OCI-LY7 (cell line): ENCODE data around the gene CMTM1. TPM values are rescaled to one million over a fixed set of nuclear protein-coding genes. Genes with fewer than 3 reads are reported as not detected.

Source experiments
- BruUV-seq: library from RNA; stranded (reverse); fragments of 400-500 nt; replicated peaks from 2 replicates; lab custom pipeline; 2021; lab: Mats Ljungman, UMichigan
- CTCF ChIA-PET: fragments of 300-600 bp; sonication (Branson Sonifier 250); formaldehyde crosslinking; loops from one replicate; lab custom pipeline; 2022; ENCODE audit warnings: antibody characterized with exemption; ENCODE audit not compliant: unreplicated experiment; lab: Charles Lee
- POLR2A ChIA-PET: fragments of 300-600 bp; sonication (Branson Sonifier 250); formaldehyde crosslinking; loops from one replicate; lab custom pipeline; 2022; ENCODE audit warnings: antibody characterized with exemption; lab: Charles Lee
- DNase-seq: peaks from one replicate; pipeline ENCODE4 v3.0.0-alpha.2; 2015; ENCODE audit warnings: low spot score
- H2AFZ ChIP-seq: fragments of 200-600 bp; sonication (generic), shearing (Covaris generic); 2 replicates; pipeline ENCODE4 v1.6.1; 2014; ENCODE audit warnings: mild to moderate bottlenecking, antibody characterized with exemption, low read length, moderate library complexity
- H3K27ac ChIP-seq: fragments of 200-600 bp; sonication (generic); 2 replicates; pipeline ENCODE4 v1.5.1; 2014; ENCODE audit warnings: mixed run types, low read depth, mild to moderate bottlenecking, moderate library complexity, low read length, inconsistent platforms; ENCODE audit not compliant: poor library complexity, severe bottlenecking
- H3K36me3 ChIP-seq: fragments of 200-600 bp; sonication (generic); 2 replicates; pipeline ENCODE4 v1.6.1; 2014; ENCODE audit warnings: mild to moderate bottlenecking, antibody characterized with exemption, low read length, moderate library complexity, mixed read lengths; ENCODE audit not compliant: insufficient read depth
- H3K4me1 ChIP-seq: fragments of 200-600 bp; sonication (generic); 2 replicates; pipeline ENCODE4 v1.5.1; 2014; ENCODE audit warnings: mild to moderate bottlenecking, low read length; ENCODE audit not compliant: insufficient read depth, poor library complexity, severe bottlenecking
- H3K4me2 ChIP-seq: fragments of 200-600 bp; sonication (generic); 2 replicates; pipeline ENCODE4 v1.6.1; 2014; ENCODE audit warnings: mild to moderate bottlenecking, low read length
- H3K4me3 ChIP-seq: fragments of 200-600 bp; sonication (generic); 2 replicates; pipeline ENCODE4 v1.5.1; 2014; ENCODE audit warnings: mild to moderate bottlenecking, low read depth, low read length; ENCODE audit not compliant: poor library complexity, severe bottlenecking
- H3K79me2 ChIP-seq: fragments of 200-600 bp; sonication (generic); 2 replicates; pipeline ENCODE4 v1.6.1; 2016; ENCODE audit warnings: low read depth, mild to moderate bottlenecking, low read length, moderate library complexity, mixed read lengths; ENCODE audit not compliant: insufficient read depth
- H3K9me2 ChIP-seq: fragments of 200-600 bp; sonication (generic); 2 replicates; pipeline ENCODE4 v1.6.1; 2016; ENCODE audit warnings: mild to moderate bottlenecking, low read length, mixed read lengths; ENCODE audit not compliant: insufficient read depth
- H3K9me3 ChIP-seq: fragments of 200-600 bp; sonication (generic); 2 replicates; pipeline ENCODE4 v1.6.1; 2014; ENCODE audit warnings: mild to moderate bottlenecking, mixed run types, low read length, mixed read lengths
- H4K20me1 ChIP-seq: fragments of 200-600 bp; sonication (generic); 2 replicates; pipeline ENCODE4 v1.6.1; 2014; ENCODE audit warnings: mild to moderate bottlenecking, antibody characterized with exemption, low read length, moderate library complexity, mixed read lengths; ENCODE audit not compliant: insufficient read depth
- CTCF ChIP-seq: fragments of 200-600 bp; sonication (generic); conservative IDR thresholded peaks from 2 replicates; pipeline ENCODE4 v1.5.1; 2014; ENCODE audit warnings: mild to moderate bottlenecking, antibody characterized with exemption, low read length, moderate library complexity, mixed read lengths
- EZH2phosphoT487 ChIP-seq: fragments of 200-600 bp; sonication (generic); IDR thresholded peaks from 2 replicates; pipeline ENCODE4 v1.6.1; 2018; ENCODE audit warnings: low read depth, borderline replicate concordance, mild to moderate bottlenecking, mixed run types, antibody characterized with exemption, low read length, moderate library complexity, mixed read lengths
- intact Hi-C: fragments of 100-400 bp; cut with micrococcal nuclease; formaldehyde crosslinking; loops from one replicate; pipeline ENCODE4 v1.10.0; 2022; ENCODE audit not compliant: unreplicated experiment
- total RNA-seq, 2 experiments: library from RNA; depleted of rRNA in 1 of 2; stranded (reverse); fragments of >200 nt in 1 of 2; shearing (Covaris generic) in 1 of 2; gene quantifications; 2 replicates each; pipeline ENCODE4 v1.2.3, GENCODE V29; 2014 to 2022

The CMTM1 gene
- total RNA-seq, 2 experiments from 2014 or later = 8.5 to 10.6 TPM

GRCh38 chr16:66616592-66616991 lies 50.4 kb downstream of the CMTM1 start:
- no peak overlapping the region for H3K4me3 ChIP-seq
- BruUV-seq = no TSS peak
- peaks cover 20% of the 10 kb centered on the region; the same call in 1 of the 2 replicates for H3K36me3 ChIP-seq
- no peaks in the 10 kb centered on the region for H3K9me2 ChIP-seq
- DNase-seq = no peak
- no peak overlapping the region for H3K4me2 ChIP-seq
- ChIA-PET POLR2A (no interaction called here), CTCF (no interaction called here)
- no peaks in the 10 kb centered on the region for H4K20me1 ChIP-seq
- peaks cover 27% of the 10 kb centered on the region for H3K4me1 ChIP-seq
- TF ChIP-seq CTCF (no peak), EZH2phosphoT487 (no peak)
- no peaks in the 10 kb centered on the region for H3K79me2 ChIP-seq
- no peaks in the 10 kb centered on the region for H3K9me3 ChIP-seq
- no peak overlapping the region for H3K27ac ChIP-seq
- no peak overlapping the region for H2AFZ ChIP-seq
- intact Hi-C loops = loop anchor here (5.0 kb wide), 1 partner anchor 136 kb away; the partner anchor contains the start of gene DYNC1LI2

GRCh38 chr16:66617010-66617434 lies 50.8 kb downstream of the CMTM1 start:
- no TSS peak for BruUV-seq
- Histone ChIP-seq H3K4me3 (no peak overlapping the region), H4K20me1 (no peaks in the 10 kb centered on the region), H3K4me1 (peaks cover 27% of the 10 kb centered on the region), H3K27ac (no peak overlapping the region), H3K9me2 (no peaks in the 10 kb centered on the region), H3K9me3 (no peaks in the 10 kb centered on the region), H3K4me2 (no peak overlapping the region), H3K36me3 (peaks cover 16% of the 10 kb centered on the region; the same call in 1 of the 2 replicates), H2AFZ (no peak overlapping the region), H3K79me2 (no peaks in the 10 kb centered on the region)
- no peak for DNase-seq
- no peak for TF ChIP-seq EZH2phosphoT487
- TF ChIP-seq CTCF = no peak
- intact Hi-C loops = loop anchor here (5.0 kb wide), 1 partner anchor 135 kb away; the partner anchor contains the start of gene DYNC1LI2
- ChIA-PET CTCF (no interaction called here), POLR2A (interaction anchor here (0.5 to 0.9 kb wide), 2 partner anchors 66 to 73 kb away, joined by 3 read pairs; no protein-coding TSS in a partner anchor)

- no peak overlapping the region for H3K4me2 ChIP-seq
- intact Hi-C loops = loop anchor here (5.0 kb wide), 1 partner anchor 135 kb away; the partner anchor contains the start of gene DYNC1LI2
- ChIA-PET CTCF (interaction anchor here (1.3 kb wide), 1 partner anchor 10 kb away, joined by 4 read pairs; no protein-coding TSS in a partner anchor), POLR2A (interaction anchor here (0.5 to 1.5 kb wide), 6 partner anchors 11 to 312 kb away, joined by 3 to 4 read pairs (median 3); no protein-coding TSS in a partner anchor)
- no peak overlapping the region for H3K27ac ChIP-seq
- no peak overlapping the region for H3K4me3 ChIP-seq
- H2AFZ ChIP-seq = no peak overlapping the region; the same call in 1 of the 2 replicates
- peaks cover 27% of the 10 kb centered on the region for H3K4me1 ChIP-seq
- TF ChIP-seq EZH2phosphoT487 (no peak), CTCF (no peak)
- H3K9me3 ChIP-seq = no peaks in the 10 kb centered on the region
- DNase-seq = no peak
- peaks cover 10% of the 10 kb centered on the region; the same call in 1 of the 2 replicates for H3K36me3 ChIP-seq
- no TSS peak for BruUV-seq
- no peaks in the 10 kb centered on the region for H4K20me1 ChIP-seq
- H3K79me2 ChIP-seq = no peaks in the 10 kb centered on the region
- H3K9me2 ChIP-seq = no peaks in the 10 kb centered on the region
Measured at GRCh38 chr16:66617728-66618127, 51.5 kb downstream of the CMTM1 start.
